ENCODE data around the gene PIP4K2C. TPM values are rescaled to one million over a fixed set of nuclear protein-coding genes. Genes with fewer than 3 reads are reported as not detected.

PIP4K2C gene
- total and polyA plus RNA-seq, 10 of the 15 experiments (the other 5 are each of a cell fraction or from before 2014, with no cell fraction given): 4.8 to 25.1 (median 14.9) TPM

GRCh38 chr12:57551637-57552305, 39.2 kb upstream of the PIP4K2C start:
- ChIA-PET CTCF (interaction anchor here (1.3 to 1.8 kb wide), 3 partner anchors 8 to 34 kb away, joined by 4 to 9 read pairs (median 5); no protein-coding TSS in a partner anchor), RAD21 (ENCODE audit: unreplicated experiment) (no interaction called here), SMC1A (ENCODE audit: uncharacterized antibody, unreplicated experiment) (interaction anchor here (0.6 to 0.8 kb wide), 2 partner anchors 9 to 313 kb away, joined by 3 read pairs; no protein-coding TSS in a partner anchor), POLR2A (no interaction called here)
- Histone ChIP-seq H3K4me2 (ENCODE audit: control insufficient read depth, insufficient read depth) (no peak overlapping the region), H3K4me1 (ENCODE audit: control insufficient read depth, insufficient read depth, low read length) (0 out of 2 replicates have a peak, but pooled peaks cover 2% of the 10 kb centered on the region), H2AFZ (ENCODE audit: control insufficient read depth, low read depth, low read length) (no peak overlapping the region), H3K4me3 (no peak overlapping the region), H4K20me1 (ENCODE audit: control insufficient read depth, insufficient read depth) (no peaks in the 10 kb centered on the region), H3K27ac (ENCODE audit: control insufficient read depth, insufficient read depth) (no peak overlapping the region), H3K36me3 (ENCODE audit: control insufficient read depth in 2 of 2, insufficient read depth in 2 of 2, low read length in 1 of 2) (no peaks in the 10 kb centered on the region), H3K9ac (ENCODE audit: control insufficient read depth, insufficient read depth, low read length) (no peak overlapping the region), H3K9me3 (replicated peaks; ENCODE audit: control insufficient read depth, insufficient read depth, low read length) (no peaks in the 10 kb centered on the region), H3K27me3 (replicated peaks in 1 of 2; ENCODE audit: control insufficient read depth in 2 of 2, insufficient read depth in 2 of 2, low read length in 1 of 2) (peaks cover 0 to 3% of the 10 kb centered on the region in 2 experiments; a peak in 2 of 4 replicates), H3K79me2 (ENCODE audit: control insufficient read depth, insufficient read depth, low read length) (peaks cover 2% of the 10 kb centered on the region)
- in situ Hi-C loops (cut with MboI): no loop called here
- intact Hi-C loops (cut with micrococcal nuclease; ENCODE audit: unreplicated experiment): no loop called here
- DNase-seq (ENCODE audit: low read depth, low spot score) (no peak), ATAC-seq (no peak), FAIRE-seq (no peak)
- 36% methylated on average over 3 of the region's 3 CpGs for WGBS (ENCODE audit: insufficient coverage, insufficient replicate concordance, low lambda C conversion rate, missing lambda C conversion rate)
- no peak for TF ChIP-seq TCF3 (IDR thresholded peaks at IDR 0.05; ENCODE audit: borderline replicate concordance, insufficient read depth, low read depth, low read length)
- no peak for TF ChIP-seq GABPA (IDR thresholded peaks at IDR 0.05; ENCODE audit: low read depth)
- no peak for TF ChIP-seq ZNF384 (IDR thresholded peaks at IDR 0.05; ENCODE audit: borderline replicate concordance, low read depth, low read length)
- TF ChIP-seq IRF4 (IDR thresholded peaks at IDR 0.05; ENCODE audit: low read depth, low read length): no peak
- TF ChIP-seq RELB (IDR thresholded peaks at IDR 0.05; ENCODE audit: low read depth): no peak
- no peak for TF ChIP-seq ASH2L (IDR thresholded peaks at IDR 0.05; ENCODE audit: borderline replicate concordance, low read depth)
- TF ChIP-seq EZH2 (IDR thresholded peaks at IDR 0.05; ENCODE audit: borderline replicate concordance, control insufficient read depth, low read depth, low read length): no peak
- TF ChIP-seq SRF (IDR thresholded peaks at IDR 0.05; ENCODE audit: low read depth in 2 of 2, low read length in 2 of 2): no peak
- no peak for TF ChIP-seq RB1 (IDR thresholded peaks at IDR 0.05; ENCODE audit: borderline replicate concordance)
- no peak for TF ChIP-seq PAX5 (IDR thresholded peaks at IDR 0.05; ENCODE audit: borderline replicate concordance, low read depth, low read length)
- TF ChIP-seq HDAC6 (IDR thresholded peaks at IDR 0.05; ENCODE audit: unreplicated experiment): no peak
- no peak for TF ChIP-seq KAT2A (conservative IDR thresholded peaks at IDR 0.05; ENCODE audit: control insufficient read depth, low read depth, low read length)
- TF ChIP-seq RBBP5 (conservative IDR thresholded peaks at IDR 0.05): no peak
- TF ChIP-seq CREM (IDR thresholded peaks at IDR 0.05; ENCODE audit: low read depth): no peak
- no peak for TF ChIP-seq E2F8 (IDR thresholded peaks at IDR 0.05; ENCODE audit: low read depth, partially characterized antibody)
- no peak for TF ChIP-seq ZNF622 (IDR thresholded peaks at IDR 0.05)
- BruUV-seq (replicated peaks): no TSS peak
